Urinary bladder (tissue), 4 donors: ENCODE measurements around the gene DLG4. TPM values are rescaled to one million over a fixed set of nuclear protein-coding genes. Genes with fewer than 3 reads are reported as not detected.

ENCODE experiments used
- DNase-seq: peaks from one replicate; pipeline ENCODE4 v3.0.0-alpha.2; 2015; ENCODE audit errors: extremely low spot score
- H3K27ac ChIP-seq: one replicate; pipeline ENCODE4 v1.5.1; 2013; ENCODE audit warnings: low read depth, mild to moderate bottlenecking, moderate library complexity
- H3K36me3 ChIP-seq: one replicate; pipeline ENCODE4 v1.6.1; 2013; ENCODE audit warnings: mild to moderate bottlenecking, moderate library complexity; ENCODE audit not compliant: insufficient read depth
- H3K4me1 ChIP-seq: one replicate; pipeline ENCODE4 v1.6.1; 2013; ENCODE audit warnings: mild to moderate bottlenecking, moderate library complexity; ENCODE audit not compliant: insufficient read depth
- H3K4me3 ChIP-seq: one replicate; pipeline ENCODE4 v1.5.1; 2013; ENCODE audit warnings: low read depth, low read length
- WGBS: extraction: QIAGEN DNeasy Blood & Tissue Kit; methylation state at CpG from one replicate; pipeline ENCODE4 v1.1.7; 2013; 5-methylcytosine and 5-hydroxymethylcytosine counted together
- polyA plus RNA-seq: library from polyadenylated mRNA; stranded (reverse); fragments of 200-250 nt; gene quantifications from one replicate; pipeline ENCODE4 v1.2.3, GENCODE V29; 2013
- total RNA-seq: library from RNA; depleted of rRNA; stranded (reverse); fragments of >200 nt; gene quantifications from one replicate; pipeline ENCODE4 v1.2.3, GENCODE V29; 2014
- donor health status: healthy with polysubstance abuse.
- donor health status: healthy.

DLG4 gene
- total and polyA plus RNA-seq, 2 donors: 17.1 to 19.4 TPM

- peak; percentile 92 for DNase-seq
- Histone ChIP-seq H3K4me1 (no peaks in the 10 kb centered on the region), H3K4me3 (peak within 1 kb of the TSS; percentile 80), H3K36me3 (no peaks in the 10 kb centered on the region), H3K27ac (peak within 1 kb of the TSS; percentile 99)
- under 1% methylated on average over 62 of the region's 62 CpGs for WGBS
These were observed 22.4 kb upstream of the DLG4 start, which contains the start of gene GABARAP for GRCh38 chr17:7241783-7242716. GABARAP (minus strand) TSS chr17:7242449; CDS start chr17:7242330, 119 bp downstream.

GRCh38 chr17:7241090-7241733, 21.6 kb upstream of the DLG4 start:
- Histone ChIP-seq H3K36me3 (no peaks in the 10 kb centered on the region), H3K4me1 (no peaks in the 10 kb centered on the region), H3K27ac (peak overlapping the region; percentile 99), H3K4me3 (peak overlapping the region; percentile 80)
- no peak for DNase-seq
- WGBS: 33% methylated on average over 9 of the region's 9 CpGs

DNA sequence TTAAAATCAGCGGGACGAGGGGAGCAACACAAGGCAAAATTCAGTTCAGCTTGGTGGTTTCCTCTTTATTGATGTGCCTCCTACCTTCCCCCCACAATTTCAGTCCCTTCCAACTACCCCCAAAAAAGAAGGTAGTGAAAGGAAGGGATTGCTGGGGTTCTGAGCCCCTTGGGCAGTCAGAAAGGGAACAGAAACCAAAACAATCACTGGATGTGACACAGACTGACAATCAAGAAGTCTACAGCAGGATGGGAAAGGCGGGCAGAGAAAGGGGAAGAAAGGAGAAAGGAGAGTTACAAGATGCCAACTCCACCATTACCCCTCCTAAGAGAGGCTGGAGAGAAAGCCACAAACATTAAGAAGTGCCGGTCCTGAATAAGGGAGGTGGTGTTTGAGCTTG, 20.7 kb upstream of the DLG4 start:
- no peak for DNase-seq
- Histone ChIP-seq H3K4me1 (no peaks in the 10 kb centered on the region), H3K27ac (no peak overlapping the region), H3K4me3 (no peak overlapping the region), H3K36me3 (no peaks in the 10 kb centered on the region)
- WGBS: 69% methylated on average over 4 of the region's 4 CpGs

DNA sequence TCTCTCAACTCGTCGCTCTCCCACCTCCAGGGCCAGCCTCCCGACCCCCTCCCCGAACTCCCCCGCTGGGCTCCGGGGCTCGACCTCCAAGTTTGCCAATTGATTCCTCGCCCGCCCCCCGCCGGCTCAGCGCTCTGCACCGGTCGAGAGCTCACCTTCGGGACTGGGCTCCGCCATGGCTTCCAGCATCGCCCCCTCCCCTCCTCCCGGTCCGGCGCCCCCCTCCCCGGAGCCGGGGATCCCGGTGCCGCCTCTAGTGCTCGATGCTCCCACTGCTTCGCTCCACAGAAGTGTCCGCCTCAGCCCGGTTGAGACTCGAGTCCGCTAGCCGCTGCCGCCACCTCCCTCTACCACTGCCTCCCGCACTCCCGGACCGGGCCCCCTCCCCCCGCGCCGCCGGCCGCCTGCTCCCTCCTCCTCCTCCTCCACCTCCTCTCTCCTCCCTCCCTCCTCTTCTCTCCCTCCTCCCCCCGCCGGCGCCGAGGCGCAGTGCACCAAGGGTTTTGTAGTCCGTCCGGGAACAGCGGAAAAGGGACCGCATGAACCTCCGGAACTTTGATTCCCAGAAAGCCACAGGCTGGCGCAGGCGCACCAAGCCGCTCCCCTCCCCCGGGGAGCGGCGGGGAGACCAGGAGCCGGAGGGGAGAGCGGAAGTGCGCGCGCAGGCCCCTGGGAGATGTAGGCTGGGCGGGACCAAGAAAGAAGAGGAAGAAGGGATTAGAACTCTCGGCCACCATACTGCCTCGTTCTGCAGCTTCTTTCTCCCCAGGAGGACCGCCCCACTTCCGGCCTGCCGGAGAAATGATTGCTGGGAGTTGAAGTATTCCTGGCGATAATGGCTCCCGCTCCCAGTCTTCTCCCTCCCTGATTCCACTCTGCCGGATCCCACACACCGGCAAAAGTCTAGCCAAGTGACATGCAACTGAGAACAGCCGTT, 19.7 kb upstream of the DLG4 start, which contains the start of gene PHF23:
PHF23 (minus strand) TSS at position 367 of the 937 bp plus-strand sequence; CDS start at position 189, 178 bp downstream.
- peak within 1 kb of the TSS; percentile 97 for H3K27ac ChIP-seq
- H3K4me1 ChIP-seq: no peaks in the 10 kb centered on the region

DNA sequence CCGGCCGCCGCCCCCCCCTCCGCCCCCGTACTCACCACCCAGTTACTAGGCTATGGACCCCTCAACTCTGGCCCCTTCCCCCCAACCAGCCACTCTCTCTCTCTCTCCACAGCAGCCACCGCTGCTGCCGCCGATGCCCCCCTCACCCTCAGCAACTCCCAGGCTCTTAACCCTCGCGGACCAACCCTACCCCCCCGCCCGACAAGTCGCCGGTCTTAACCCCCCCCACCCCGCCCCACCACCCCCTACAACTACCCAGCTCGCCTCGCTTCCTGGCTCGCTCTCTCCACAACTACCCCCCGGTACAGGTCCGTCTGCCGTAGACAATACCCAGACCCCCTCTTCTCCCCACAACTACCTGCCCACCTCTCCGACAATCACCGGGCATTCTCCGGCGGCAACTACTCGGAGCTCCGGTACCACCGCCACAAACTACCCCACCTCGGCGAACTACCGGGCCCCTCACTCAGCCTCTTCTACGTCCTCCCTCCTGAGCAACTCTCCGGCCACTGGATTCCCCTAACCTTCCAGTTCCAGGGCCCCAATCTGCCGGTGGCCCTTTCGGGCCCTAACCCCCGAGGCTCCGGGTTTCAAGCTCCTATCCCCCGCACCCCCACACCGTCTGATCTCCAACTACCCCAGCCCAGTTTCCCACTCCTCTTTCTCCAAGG, 18.9 kb upstream of the DLG4 start:
- Histone ChIP-seq H3K4me3 (peak overlapping the region; percentile 92), H3K36me3 (no peaks in the 10 kb centered on the region), H3K27ac (peak overlapping the region; percentile 97), H3K4me1 (no peaks in the 10 kb centered on the region)
- no peak for DNase-seq
- WGBS: 1% methylated on average over 39 of the region's 39 CpGs

More for the DNA sequence above, 19.7 kb upstream of the DLG4 start, which contains the start of gene PHF23:
- DNase-seq: peak; percentile 99
- Histone ChIP-seq H3K4me3 (peak within 1 kb of the TSS; percentile 92), H3K36me3 (no peaks in the 10 kb centered on the region)
- 1% methylated on average over 72 of the region's 72 CpGs for WGBS

DNA sequence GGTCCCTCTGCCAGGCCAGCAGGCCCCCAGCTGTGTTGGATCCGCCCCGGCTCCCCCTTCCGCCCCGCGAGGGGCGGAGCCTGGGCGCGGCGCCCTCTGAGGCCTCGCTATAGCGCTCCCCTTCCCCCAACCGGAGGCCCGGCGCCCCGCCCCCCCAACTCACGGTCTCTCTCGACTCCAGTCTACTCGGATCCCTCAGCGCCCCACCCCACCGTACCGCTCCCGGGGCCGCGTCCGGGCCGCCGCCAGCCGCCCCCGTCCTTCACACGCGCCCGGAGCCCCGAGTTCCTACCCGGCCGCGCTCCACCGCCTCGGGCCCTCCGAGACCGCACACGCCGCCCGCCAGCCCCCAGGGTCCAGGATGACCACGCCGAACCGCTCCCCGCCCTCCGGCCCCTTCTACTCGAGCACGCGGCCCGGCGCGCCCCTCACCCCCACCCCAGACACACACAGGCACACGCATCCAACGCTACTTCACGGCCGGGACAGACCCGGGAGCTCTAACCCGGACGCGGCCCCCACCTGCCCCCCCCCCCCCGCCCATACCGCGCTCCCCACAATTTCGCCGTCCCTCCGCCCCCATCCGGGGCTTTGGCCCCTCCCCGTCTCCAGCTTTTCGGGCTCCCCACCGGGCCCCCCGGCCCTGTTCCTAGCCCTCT, 18.3 kb upstream of the DLG4 start:
- Histone ChIP-seq H3K27ac (peak overlapping the region; percentile 97), H3K36me3 (no peaks in the 10 kb centered on the region), H3K4me1 (no peaks in the 10 kb centered on the region), H3K4me3 (peak overlapping the region; percentile 92)
- DNase-seq: no peak
- 1% methylated on average over 73 of the region's 73 CpGs for WGBS

DNA sequence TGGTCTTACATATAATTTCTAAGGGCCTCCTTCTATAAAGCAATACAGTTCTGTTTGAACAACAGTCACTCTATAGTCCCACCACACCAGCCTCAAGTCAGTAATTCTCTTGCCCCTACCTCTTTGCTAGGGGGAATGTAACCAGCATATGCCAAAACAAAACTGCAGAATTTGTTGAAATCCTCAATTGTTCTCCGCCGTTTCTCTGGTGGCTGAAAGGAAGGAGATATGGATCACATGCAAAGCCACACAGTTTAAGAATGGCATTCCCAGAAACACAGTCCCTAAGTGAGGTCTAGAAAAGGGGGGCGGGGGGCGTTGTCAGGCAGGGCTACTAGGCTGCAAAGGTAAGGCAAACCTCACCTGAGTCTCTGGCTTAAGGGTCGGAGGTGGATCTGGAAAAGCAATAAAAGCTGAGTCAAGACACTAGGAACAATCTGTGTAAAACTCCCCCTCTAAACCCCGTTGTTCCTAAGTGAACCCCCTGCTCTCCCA, 17.7 kb upstream of the DLG4 start:
- peak overlapping the region; percentile 92 for H3K4me3 ChIP-seq
- no peaks in the 10 kb centered on the region for H3K4me1 ChIP-seq
- WGBS: 32% methylated on average over 6 of the region's 6 CpGs
- no peak for DNase-seq
- H3K36me3 ChIP-seq: no peaks in the 10 kb centered on the region
- H3K27ac ChIP-seq: peak overlapping the region; percentile 97

DNA sequence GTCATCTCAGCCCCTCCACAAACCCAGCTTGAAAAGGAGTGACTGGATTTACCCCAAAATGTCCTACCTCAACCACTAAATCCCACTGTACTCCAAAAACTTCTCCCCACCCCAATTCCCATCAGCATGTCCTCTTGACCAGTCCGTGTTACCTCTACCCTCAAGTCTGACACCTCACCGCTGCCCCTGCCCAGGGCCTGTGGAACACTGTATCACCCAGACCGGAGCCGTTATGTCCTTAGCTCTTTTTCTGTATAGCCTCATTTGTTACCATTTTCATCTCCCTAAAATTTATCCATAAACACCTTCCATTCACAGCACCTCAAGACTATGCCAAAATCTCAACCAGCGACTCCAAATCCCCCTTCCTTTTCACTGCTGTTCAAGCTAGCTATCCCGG, 17.2 kb upstream of the DLG4 start:
- no peak overlapping the region for H3K4me3 ChIP-seq
- no peaks in the 10 kb centered on the region for H3K4me1 ChIP-seq

DNA sequence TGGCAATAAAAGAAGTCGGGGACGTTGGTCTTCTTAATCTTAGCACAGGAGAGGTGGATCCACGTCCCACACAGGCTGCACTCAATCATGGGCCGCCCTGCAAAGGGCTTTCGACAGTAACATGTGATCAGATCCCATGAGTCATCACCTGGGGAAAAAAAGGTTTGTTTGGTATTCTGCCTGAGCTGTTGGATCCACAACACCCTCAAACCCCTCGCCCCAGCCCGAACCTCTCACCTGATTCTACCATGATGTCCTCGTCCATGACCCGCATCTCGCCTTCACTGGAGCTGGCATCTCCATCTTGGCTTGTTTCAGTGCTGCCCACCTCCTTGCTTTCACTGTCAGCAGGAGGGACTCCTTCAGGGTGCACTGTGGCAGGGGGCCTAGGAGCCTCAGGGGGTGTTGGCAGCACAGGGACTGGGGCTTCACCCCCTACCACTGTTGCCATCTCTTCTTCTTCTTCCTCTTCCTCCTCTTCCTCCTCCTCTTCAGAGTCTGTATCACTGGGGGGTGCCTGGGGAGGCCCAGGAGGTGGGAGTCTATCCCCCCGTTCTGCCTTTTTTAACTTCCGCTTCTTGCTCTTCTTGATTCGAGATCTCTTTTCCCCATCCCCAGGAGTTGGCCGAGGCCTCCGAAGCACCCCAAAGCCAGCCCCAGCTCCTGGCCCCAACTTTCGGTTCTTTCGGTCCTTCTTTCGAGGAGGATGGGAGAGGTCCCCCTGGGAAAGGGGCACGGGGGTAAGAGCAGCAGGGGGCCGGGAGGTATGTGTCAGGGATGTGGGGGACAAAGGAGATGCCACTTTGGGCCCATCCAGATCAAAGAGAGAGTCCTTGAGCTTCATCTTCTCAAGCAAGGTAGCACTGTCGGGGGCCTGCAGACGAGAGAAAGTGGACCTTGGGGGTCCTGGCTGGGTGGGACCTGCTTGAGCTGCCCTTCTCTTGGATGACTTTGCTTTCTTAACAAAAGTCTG, 16.3 kb upstream of the DLG4 start:
- Histone ChIP-seq H3K36me3 (no peaks in the 10 kb centered on the region), H3K4me3 (no peak overlapping the region), H3K4me1 (no peaks in the 10 kb centered on the region), H3K27ac (no peak overlapping the region)
- WGBS: 83% methylated on average over 22 of the region's 22 CpGs
- no peak for DNase-seq

More for the DNA sequence above, 17.2 kb upstream of the DLG4 start:
- no peak for DNase-seq
- Histone ChIP-seq H3K36me3 (no peaks in the 10 kb centered on the region), H3K27ac (no peak overlapping the region)
- WGBS: 85% methylated on average over 6 of the region's 6 CpGs

- no peaks in the 10 kb centered on the region for H3K4me1 ChIP-seq
These were observed 14.7 kb upstream of the DLG4 start, which contains the start of gene DVL2 for GRCh38 chr17:7234083-7234951. DVL2 (minus strand) TSS chr17:7234517; CDS start chr17:7234262, 255 bp downstream.

More at GRCh38 chr17:7234083-7234951, 14.7 kb upstream of the DLG4 start, which contains the start of gene DVL2:
- Histone ChIP-seq H3K27ac (peak within 1 kb of the TSS; percentile 90), H3K36me3 (peaks cover 4% of the 10 kb centered on the region), H3K4me3 (peak within 1 kb of the TSS; percentile 81)
- under 1% methylated on average over 72 of the region's 72 CpGs for WGBS
- peak; percentile 84 for DNase-seq
